Omental fat pad (tissue), 4 donors: ENCODE data around the gene CCL16. TPM values are rescaled to one million over a fixed set of nuclear protein-coding genes. Genes with fewer than 3 reads are reported as not detected.

Experiments
- ATAC-seq: fragments of 150-250 bp; one replicate; pipeline ENCODE4 v1.9.1; 2016; ENCODE audit warnings: mild to moderate bottlenecking, moderate library complexity; ENCODE audit not compliant: low FRiP score
- DNase-seq: peaks from one replicate; pipeline ENCODE4 v3.0.0-alpha.2; 2019; ENCODE audit warnings: low spot score
- total RNA-seq, 4 donors: library from RNA; depleted of rRNA; stranded (reverse); fragments of >200 nt; gene quantifications; one replicate each; pipeline ENCODE4 v1.1.0, GENCODE V29; 2016
- TF ChIP-seq, protein P1 (sequence below), 3 donors: fragments of 450-650 bp; IDR thresholded peaks; one replicate each; pipeline ENCODE4 v1.5.1; 2016 to 2017; ENCODE audit warnings: antibody characterized with exemption in 3 of 3, mild to moderate bottlenecking in 3 of 3, moderate library complexity in 2 of 3

Gene CCL16
- total RNA-seq, 4 donors from 2014 or later, result 0.69 to 2.8 TPM; not detected in 2

DNA sequence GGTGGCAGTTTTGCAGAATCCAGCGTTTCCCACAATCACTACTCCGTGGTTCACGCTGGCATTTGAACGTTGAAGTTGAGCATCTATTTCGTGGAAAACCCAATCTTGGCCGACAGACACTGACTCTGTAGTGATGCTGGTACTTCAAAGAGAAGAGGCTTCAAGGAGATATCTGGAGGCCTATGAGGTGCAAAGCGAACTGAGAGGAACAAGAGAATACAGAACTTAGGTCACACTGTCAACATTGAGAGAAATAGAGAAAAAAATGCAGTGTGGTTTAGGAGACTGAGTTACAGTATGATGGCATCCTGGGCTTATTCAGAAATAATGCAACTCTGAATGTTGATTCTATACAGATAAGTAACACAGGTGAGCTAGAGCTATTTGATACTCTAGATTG lies 16.0 kb downstream of the CCL16 start:
- no peak for ATAC-seq
- no peak for DNase-seq
- TF ChIP-seq, protein P1, sequence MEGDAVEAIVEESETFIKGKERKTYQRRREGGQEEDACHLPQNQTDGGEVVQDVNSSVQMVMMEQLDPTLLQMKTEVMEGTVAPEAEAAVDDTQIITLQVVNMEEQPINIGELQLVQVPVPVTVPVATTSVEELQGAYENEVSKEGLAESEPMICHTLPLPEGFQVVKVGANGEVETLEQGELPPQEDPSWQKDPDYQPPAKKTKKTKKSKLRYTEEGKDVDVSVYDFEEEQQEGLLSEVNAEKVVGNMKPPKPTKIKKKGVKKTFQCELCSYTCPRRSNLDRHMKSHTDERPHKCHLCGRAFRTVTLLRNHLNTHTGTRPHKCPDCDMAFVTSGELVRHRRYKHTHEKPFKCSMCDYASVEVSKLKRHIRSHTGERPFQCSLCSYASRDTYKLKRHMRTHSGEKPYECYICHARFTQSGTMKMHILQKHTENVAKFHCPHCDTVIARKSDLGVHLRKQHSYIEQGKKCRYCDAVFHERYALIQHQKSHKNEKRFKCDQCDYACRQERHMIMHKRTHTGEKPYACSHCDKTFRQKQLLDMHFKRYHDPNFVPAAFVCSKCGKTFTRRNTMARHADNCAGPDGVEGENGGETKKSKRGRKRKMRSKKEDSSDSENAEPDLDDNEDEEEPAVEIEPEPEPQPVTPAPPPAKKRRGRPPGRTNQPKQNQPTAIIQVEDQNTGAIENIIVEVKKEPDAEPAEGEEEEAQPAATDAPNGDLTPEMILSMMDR (IDR thresholded peaks at IDR 0.05), result no peak

- TF ChIP-seq, protein P1 (IDR thresholded peaks at IDR 0.05), result no peak
- ATAC-seq, result no peak
- DNase-seq, result no peak
Measured at GRCh38 chr17:35963663-35964062, 17.6 kb downstream of the CCL16 start.

DNA sequence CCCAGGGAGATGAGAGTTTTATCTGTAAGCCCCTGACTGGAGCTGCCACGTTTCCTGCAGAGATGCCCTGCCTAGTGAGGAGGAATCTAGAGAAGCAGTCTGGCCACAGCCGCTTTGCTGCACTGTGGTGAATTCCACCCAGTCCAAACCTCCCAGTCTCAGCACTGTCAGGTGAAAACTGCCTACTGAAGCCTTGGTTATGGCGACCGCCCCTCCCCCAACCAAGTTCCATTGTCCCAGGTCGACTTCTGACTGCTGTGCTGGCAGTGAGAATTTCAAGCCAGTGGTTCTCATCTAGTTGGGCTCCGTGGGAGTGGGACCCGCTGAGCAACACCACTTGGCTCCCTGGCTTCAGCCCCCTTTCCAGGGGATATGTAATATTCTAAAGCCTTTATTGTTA lies 27.6 kb downstream of the CCL16 start:
- TF ChIP-seq, protein P1 (IDR thresholded peaks at IDR 0.05), result no peak
- no peak for DNase-seq
- ATAC-seq, result no peak

GRCh38 chr17:35949401-35949800 lies 31.9 kb downstream of the CCL16 start:
- no peak for ATAC-seq
- TF ChIP-seq, protein P1 (IDR thresholded peaks at IDR 0.05), result no peak
- DNase-seq, result no peak

DNA sequence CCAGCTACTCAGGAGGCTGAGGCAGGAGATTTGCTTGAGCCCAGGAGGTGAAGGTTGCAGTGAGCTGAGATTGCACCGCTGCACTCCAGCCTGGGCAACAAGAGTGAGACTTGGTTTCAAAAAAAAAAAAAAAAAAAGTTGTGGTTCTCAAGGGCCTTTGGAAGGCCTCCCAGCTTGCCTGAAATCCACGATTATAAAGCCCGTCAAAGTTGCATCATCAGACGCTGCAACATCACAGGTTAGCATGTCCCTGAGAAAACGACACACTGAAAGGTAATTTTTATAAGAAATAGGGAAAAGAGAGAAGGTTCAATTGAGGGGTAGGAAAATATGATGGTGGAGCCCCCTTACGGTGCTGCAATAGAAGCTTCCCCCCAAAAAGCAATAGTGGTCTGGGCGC lies 33.2 kb downstream of the CCL16 start:
- ATAC-seq (no peak), DNase-seq (no peak)
- TF ChIP-seq, protein P1 (IDR thresholded peaks at IDR 0.05), result no peak

- DNase-seq (no peak), ATAC-seq (no peak)
- TF ChIP-seq, protein P1 (IDR thresholded peaks at IDR 0.05), result no peak
Measured at GRCh38 chr17:35947156-35947585, 34.1 kb downstream of the CCL16 start.

GRCh38 chr17:35944151-35944550 lies 37.1 kb downstream of the CCL16 start:
- DNase-seq (no peak), ATAC-seq (no peak)
- TF ChIP-seq, protein P1 (IDR thresholded peaks at IDR 0.05), result no peak
